ACHN (cell line): Measurements from ENCODE around the gene PTGR1.

Experiments
- DNase-seq: peaks from one replicate; pipeline ENCODE4 v3.0.0-alpha.2; 2015
- in situ Hi-C: cut with HindIII; loops from 2 replicates; pipeline ENCODE4 v1.10.0; 2017; ENCODE audit warnings: low sequenced_read_pairs, low pct_ligation_motif_present, low pct_unique_long_range_greater_than_20kb

Gene PTGR1

DNA sequence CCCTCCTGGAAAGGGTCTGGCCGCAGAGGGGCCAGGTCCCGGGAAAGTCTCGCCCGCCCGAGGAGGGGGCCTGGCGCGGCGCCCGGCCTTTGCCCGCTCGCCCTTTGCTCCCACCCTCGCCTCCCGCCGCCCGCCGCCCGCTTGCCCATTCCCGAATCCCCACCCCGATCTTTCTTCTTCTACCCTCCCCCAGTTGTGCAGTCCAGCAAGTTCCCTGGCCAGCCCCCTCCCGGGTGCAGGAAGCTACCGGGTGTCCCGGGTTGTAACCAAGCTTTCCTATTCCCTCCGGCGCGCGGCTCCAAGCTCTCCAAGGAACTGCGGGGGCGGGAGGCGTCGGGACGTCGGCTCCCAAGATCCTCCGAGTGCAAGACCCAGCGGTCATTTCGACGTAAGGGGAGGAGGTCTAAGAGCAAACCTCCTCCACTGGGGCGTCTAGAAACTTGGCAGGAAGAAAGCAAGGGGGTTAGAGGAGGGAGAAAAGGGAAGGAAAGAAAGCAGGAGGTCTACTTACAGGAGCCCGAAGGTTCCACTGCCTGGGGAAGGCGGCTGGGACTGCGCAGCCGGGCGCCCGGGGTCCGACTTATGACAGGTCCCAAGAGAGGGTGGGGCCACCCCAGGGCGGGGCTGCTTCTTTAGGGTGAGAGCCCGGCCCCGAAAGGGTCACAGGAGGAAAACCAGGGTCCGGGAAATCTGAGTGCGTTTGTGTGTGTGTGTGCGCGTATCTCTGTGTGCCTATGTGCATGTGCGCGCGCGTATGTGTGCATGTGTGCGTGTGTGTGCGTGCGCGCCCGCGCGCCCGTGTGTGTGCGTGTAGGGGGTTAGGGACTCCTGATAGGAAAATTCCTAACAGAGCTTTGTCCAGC, at the start of gene PTGR1:
Gene PTGR1 (minus strand): TSS at position 556 of the 863 bp plus-strand sequence. CDS start 2,225 bp downstream, outside the sequence.
- peak; percentile 84 for DNase-seq

DNA sequence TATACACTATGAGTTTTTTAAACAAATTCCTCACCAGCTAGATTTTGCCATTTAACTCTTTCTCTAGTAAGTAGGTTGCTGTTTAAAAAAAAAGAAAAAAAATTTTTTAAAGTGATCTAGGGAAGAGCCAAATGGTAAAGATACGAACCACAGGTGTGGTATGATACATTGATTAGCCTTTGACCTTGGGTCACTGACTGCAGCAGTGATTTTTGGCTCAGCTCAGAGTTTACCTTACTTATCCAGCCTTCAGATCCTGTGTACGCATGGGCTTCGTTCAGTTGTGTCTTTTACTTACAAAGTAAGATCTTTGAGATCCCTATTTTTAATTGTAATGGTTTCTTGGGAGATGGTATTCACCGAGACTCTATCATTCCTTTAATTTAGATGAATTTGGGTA, 49.6 kb upstream of the PTGR1 start:
- in situ Hi-C loops, result no loop called here
- no peak for DNase-seq

More for the DNA sequence above, at the start of gene PTGR1:
- in situ Hi-C loops, result no loop called here

GRCh38 chr9:111648066-111648465, 48.6 kb upstream of the PTGR1 start:
- in situ Hi-C loops, result no loop called here
- no peak for DNase-seq

- in situ Hi-C loops, result no loop called here
- DNase-seq, result no peak
Measured at GRCh38 chr9:111646417-111646816, 47.0 kb upstream of the PTGR1 start.

DNA sequence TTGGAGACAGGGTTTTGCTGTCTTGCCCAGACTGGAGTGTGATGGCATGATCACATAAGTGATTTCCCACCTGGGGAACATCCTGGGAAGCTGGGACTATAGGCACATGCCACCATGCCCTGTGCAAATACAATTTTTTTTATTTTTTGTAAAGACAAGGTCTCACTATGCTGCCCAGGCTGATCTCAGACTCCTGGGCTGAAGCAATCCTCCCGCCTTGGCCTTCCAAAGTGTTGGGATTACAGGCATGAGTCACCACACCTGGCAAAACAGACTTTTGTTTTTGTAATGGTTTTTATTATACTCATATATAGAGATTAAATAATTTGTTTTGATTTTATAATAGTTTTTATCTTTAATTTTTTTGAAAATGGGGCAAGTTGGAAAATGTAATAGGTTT, 46.4 kb upstream of the PTGR1 start:
- in situ Hi-C loops, result no loop called here
- no peak for DNase-seq

DNA sequence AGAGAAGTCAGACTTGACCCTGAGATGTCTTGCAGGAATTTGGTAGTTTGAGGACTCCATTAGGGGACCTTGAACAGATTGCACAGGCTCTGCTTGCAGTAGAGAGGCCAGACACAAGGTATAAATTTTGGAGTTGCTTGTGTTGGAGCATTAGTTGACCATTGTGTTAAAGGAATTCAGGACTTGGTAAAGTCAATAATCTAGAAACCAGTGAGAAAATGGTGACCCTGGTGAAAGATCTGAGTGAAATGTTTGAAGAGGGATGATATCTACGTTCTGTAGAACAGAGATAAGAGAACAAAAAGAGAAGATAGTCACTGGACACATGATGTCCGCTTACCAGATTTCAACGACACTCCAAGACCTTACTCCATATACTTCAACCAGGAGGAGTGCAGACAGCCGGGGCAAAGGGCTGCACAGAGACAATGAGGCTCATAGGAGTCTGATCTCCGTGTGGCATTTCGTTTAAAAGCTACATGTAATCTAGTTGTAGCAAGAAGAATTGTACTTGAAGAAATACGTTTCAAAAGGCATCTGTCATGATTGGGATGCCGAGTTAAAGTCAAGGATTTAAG, 44.8 kb upstream of the PTGR1 start:
- in situ Hi-C loops, result no loop called here

DNA sequence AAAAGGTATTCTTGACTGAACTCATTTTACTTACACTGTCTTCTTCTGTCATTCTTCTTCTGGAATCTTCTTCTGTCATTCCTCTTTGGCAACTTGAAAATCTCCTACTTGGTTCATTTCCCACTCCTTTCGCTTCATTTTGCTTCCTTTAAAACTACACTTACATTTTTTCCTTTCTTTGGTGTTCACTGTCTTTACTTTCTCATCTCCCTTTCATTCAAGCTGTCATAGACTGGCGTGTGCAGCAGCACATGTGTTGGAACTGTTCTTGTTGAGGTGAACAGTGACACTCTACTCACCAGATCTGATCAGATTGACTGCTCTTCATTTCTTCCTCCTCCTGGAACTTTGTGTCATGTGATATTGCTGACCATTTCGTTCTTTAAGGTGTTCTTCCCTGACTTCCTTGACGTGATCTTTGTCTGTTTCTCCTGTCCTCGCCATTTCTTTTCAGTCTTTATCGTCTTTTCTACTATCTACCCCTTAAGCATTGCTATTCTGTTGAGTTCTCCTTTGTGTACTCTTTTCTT, 38.0 kb upstream of the PTGR1 start:
- in situ Hi-C loops, result no loop called here
- DNase-seq, result no peak

More for the DNA sequence above, 44.8 kb upstream of the PTGR1 start:
- DNase-seq, result no peak

DNA sequence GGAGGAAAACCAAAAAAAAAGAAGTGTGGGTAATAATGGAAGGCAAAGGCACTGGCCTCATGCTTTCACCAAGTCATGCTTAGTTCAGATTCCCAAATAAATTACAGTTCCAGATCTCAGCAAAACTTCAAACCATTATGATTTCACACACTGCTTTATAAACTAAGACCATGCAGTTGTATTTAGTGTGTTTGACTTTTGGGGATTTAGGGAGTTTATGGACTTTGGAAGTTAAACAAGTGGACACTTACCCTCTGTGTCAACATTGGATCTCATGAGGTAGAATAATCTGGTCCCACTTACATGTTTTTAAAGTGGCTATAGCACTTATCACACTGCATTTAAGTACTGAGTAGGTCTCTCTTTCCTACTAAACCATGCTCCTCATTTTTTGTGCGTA, 35.4 kb upstream of the PTGR1 start:
- in situ Hi-C loops, result no loop called here
- no peak for DNase-seq

DNA sequence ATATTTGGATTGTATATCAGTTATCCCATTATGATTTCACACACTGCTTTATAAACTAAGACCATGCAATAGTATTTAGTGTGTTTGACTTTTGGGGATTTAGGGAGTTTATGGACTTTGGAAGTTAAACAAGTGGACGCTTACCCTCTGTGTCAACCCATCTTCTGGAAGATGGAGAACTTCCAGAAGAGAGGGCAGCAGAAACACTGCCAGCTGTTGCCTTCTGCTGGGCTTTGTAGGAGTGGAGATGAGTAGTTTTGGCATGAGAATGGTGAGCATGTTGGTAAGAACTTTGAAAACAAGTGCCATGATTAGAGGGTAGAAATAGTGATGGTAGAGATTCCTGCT, 33.9 kb upstream of the PTGR1 start:
- in situ Hi-C loops, result no loop called here
- no peak for DNase-seq

DNA sequence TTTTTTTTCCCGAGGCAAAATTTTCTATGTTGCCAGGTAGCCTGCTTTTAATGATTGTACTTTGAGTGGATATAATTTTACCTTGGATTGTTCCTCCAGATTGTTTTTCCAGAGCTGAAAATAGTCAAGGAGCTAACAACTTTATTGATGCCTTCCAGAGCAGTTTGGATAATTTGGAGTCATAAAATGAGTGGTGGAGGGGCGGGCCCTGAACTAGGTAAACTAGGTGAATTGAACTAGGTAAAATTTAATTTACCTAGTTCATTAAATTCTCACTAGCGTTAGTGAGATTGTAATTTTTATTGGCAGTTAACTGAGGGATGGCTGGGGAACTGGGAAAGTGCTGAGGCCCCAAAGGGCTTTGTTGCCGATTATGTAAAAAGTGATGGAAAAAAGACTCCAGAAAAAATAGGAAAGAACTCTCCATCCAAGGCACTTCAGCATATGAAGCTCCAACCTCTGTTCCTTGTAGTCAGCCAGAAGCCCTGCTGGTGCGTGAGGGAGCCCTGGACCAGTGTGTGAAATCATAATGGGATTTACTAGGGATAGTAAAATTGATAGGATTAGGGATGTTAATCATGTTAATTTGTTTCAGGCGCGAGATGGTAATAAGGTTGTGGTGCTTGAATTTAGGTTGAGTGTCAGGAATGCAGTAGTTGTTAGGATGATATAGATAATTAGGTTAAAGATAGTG, 33.4 kb upstream of the PTGR1 start:
- in situ Hi-C loops, result no loop called here
- no peak for DNase-seq

DNA sequence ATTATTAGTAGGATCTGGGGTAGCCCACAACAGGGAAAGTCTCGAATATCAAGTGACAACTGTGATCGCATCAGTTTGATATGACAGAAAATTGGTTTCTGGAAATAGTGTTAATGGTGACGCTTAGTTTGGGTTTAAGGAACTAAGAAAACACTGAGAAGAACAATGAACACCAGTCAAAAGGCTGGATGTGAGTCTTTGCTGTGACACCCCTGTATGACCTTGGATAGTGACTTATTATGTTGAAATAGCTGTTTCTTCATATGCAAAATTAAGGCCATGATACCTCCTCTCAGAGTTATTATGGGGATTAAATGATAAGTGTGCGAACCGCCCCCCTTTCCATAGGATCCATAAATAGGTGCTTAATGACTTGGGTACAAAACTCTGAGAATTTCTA, 32.6 kb upstream of the PTGR1 start:
- no peak for DNase-seq
- in situ Hi-C loops, result no loop called here

GRCh38 chr9:111631214-111631971, 31.9 kb upstream of the PTGR1 start, which contains the start of gene DNAJC25:
DNAJC25 (plus strand) TSS chr9:111631334; CDS start chr9:111631408, 74 bp downstream.
- DNase-seq, result peak; percentile 97
- in situ Hi-C loops, result no loop called here

GRCh38 chr9:111630964-111631213, 31.4 kb upstream of the PTGR1 start:
- in situ Hi-C loops, result no loop called here
- DNase-seq, result no peak

- in situ Hi-C loops, result no loop called here
- DNase-seq, result no peak
Measured at GRCh38 chr9:111630182-111630963, 30.9 kb upstream of the PTGR1 start.

GRCh38 chr9:111628411-111628810, 29.0 kb upstream of the PTGR1 start:
- DNase-seq, result no peak
- in situ Hi-C loops, result no loop called here

GRCh38 chr9:111627260-111627963, 28.0 kb upstream of the PTGR1 start:
- in situ Hi-C loops, result no loop called here

DNA sequence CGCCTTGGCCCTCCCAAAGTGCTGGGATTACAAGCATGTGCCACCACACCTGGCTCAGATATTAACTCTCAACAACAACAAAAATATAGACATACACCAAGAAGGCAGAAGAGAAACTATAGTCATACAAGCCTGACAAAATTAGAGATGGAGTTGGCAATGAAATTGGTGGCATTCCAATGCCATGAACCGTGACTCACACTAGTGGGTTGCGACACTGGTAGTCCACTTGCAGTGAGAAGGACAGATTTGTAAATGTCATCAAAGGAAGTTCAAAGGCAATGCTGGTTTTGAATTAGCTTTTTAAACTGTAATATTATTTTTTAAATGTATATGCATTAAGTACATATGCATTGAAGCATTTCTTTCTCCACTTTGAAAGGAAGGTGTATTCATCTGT, 23.2 kb upstream of the PTGR1 start:
- in situ Hi-C loops, result no loop called here
- DNase-seq, result peak; percentile 74

More at GRCh38 chr9:111627260-111627963, 28.0 kb upstream of the PTGR1 start:
- DNase-seq, result no peak
